ENCODE data around the gene MFF.

The MFF gene

DNA sequence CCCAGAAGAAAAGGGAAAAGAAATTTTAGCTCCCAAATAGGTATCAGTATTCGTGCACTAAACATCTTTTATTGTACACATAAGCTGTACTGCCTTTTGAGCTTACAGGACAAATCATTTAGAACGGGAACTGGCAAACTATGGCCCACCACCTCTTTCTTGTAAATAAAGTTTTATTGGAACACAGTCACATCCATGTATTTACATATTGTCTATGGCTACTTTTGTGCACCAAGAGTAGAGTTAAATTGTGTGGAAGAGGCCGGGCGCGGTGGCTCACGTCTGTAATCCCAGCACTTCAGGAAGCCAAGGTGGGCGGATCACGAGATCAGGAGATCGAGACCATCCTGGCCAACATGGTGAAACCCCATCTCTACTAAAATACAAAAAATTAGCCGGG, 48.3 kb downstream of the MFF start:
- Histone ChIP-seq H2AFZ (ENCODE audit: low read depth, low read length) (no peak overlapping the region), H3K4me2 (ENCODE audit: low read length) (no peak overlapping the region), H3K9ac (ENCODE audit: low read length) (no peak overlapping the region), H3K4me3 (ENCODE audit: low read length) (no peak overlapping the region), H3K79me2 (ENCODE audit: low read length) (no peaks in the 10 kb centered on the region), H3K9me3 (ENCODE audit: insufficient read depth, low read length) (no peaks in the 10 kb centered on the region), H3K27me3 (ENCODE audit: low read depth, low read length) (no peaks in the 10 kb centered on the region), H4K20me1 (ENCODE audit: insufficient read depth, low read length) (no peaks in the 10 kb centered on the region), H3K4me1 (ENCODE audit: low read length) (no peaks in the 10 kb centered on the region), H3K27ac (ENCODE audit: low read length) (no peak overlapping the region), H3K36me3 (replicated peaks; ENCODE audit: low read depth, low read length) (no peaks in the 10 kb centered on the region)
- TF ChIP-seq EZH2phosphoT487 (IDR thresholded peaks at IDR 0.05; ENCODE audit: low read depth) (no peak), CTCF (IDR thresholded peaks at IDR 0.05; ENCODE audit: low read depth, low read length) (no peak)

DNA sequence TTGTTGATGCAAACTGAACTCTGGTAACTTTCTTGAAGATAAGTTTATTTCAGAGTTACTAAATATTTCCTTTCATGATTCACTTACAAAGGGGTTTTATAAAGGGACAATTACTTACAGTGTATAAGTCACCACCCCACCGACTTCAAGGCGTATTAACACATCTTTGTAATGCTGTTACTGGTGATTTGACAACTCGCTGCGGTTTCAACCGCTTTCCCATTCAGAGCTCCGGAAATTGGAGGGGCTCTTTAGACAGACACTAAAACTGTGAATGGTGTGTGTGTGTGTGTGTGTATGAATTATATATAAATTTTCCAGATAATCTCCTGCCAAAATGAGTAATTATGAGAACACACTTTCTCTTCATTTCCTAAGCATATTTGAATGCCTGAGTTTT, 49.1 kb downstream of the MFF start:
- no peaks in the 10 kb centered on the region for H3K36me3 ChIP-seq (replicated peaks; ENCODE audit: low read depth, low read length)
- no peak overlapping the region for H3K27ac ChIP-seq (ENCODE audit: low read length)
- H3K9me3 ChIP-seq (ENCODE audit: insufficient read depth, low read length): no peaks in the 10 kb centered on the region
- H3K27me3 ChIP-seq (ENCODE audit: low read depth, low read length): no peaks in the 10 kb centered on the region
- H3K9ac ChIP-seq (ENCODE audit: low read length): no peak overlapping the region
- no peaks in the 10 kb centered on the region for H3K4me1 ChIP-seq (ENCODE audit: low read length)
- H3K4me2 ChIP-seq (ENCODE audit: low read length): no peak overlapping the region
- no peak overlapping the region for H2AFZ ChIP-seq (ENCODE audit: low read depth, low read length)
- H3K79me2 ChIP-seq (ENCODE audit: low read length): no peaks in the 10 kb centered on the region
- H3K4me3 ChIP-seq (ENCODE audit: low read length): no peak overlapping the region
- TF ChIP-seq CTCF (IDR thresholded peaks at IDR 0.05; ENCODE audit: low read depth, low read length): no peak
- no peak for TF ChIP-seq EZH2phosphoT487 (IDR thresholded peaks at IDR 0.05; ENCODE audit: low read depth)
- H4K20me1 ChIP-seq (ENCODE audit: insufficient read depth, low read length): no peaks in the 10 kb centered on the region

- no peak overlapping the region for H3K27ac ChIP-seq (ENCODE audit: low read length)
- no peak overlapping the region for H2AFZ ChIP-seq (ENCODE audit: low read depth, low read length)
- TF ChIP-seq EZH2phosphoT487 (IDR thresholded peaks at IDR 0.05; ENCODE audit: low read depth) (no peak), CTCF (IDR thresholded peaks at IDR 0.05; ENCODE audit: low read depth, low read length) (no peak)
Observed at GRCh38 chr2:227376656-227377396, 51.8 kb downstream of the MFF start.

DNA sequence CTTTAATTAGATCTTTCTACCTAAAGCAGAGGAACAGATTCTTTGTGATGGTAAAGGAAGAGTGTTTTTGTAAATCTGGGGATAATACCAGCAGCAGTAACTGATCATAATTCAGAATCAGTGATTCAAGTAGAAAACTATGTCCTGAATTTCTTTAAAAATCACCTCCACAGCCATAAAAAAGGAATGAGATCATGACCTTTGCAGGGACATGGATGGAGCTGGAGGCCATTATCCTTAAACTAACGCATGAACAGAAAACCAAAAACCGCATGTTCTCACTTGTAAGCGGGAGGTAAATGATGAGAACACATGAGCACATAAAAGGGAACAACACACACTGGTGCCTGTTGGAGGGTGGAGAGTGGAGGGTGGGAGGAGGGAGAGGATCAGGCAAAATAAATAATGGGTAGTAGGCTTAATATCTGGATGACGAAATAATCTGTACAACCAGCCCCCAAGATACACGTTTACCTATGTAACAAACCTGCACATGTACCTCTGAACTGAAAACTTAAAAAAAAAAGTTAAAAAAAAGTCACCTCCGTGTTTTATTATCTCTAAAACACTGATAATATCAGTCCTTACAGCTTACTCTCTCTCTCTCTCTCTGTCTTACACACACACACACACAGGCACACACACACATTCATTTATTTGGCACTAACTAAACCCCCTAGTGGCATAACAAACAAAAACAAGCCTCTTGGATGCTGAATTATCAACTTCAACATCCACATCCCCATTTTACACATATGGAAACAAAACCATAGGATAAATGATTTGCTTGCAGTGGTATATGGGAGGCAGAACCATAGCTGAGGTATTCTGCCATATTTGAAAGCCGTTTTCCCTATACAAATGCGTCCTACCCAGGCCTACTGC, 52.7 kb downstream of the MFF start:
- Histone ChIP-seq H3K4me1 (ENCODE audit: low read length) (no peaks in the 10 kb centered on the region), H3K9me3 (ENCODE audit: insufficient read depth, low read length) (no peaks in the 10 kb centered on the region), H3K36me3 (replicated peaks; ENCODE audit: low read depth, low read length) (no peaks in the 10 kb centered on the region), H3K27ac (ENCODE audit: low read length) (no peak overlapping the region), H3K79me2 (ENCODE audit: low read length) (no peaks in the 10 kb centered on the region), H3K4me3 (ENCODE audit: low read length) (no peak overlapping the region), H3K27me3 (ENCODE audit: low read depth, low read length) (no peaks in the 10 kb centered on the region), H3K4me2 (ENCODE audit: low read length) (no peak overlapping the region), H2AFZ (ENCODE audit: low read depth, low read length) (no peak overlapping the region), H3K9ac (ENCODE audit: low read length) (no peak overlapping the region), H4K20me1 (ENCODE audit: insufficient read depth, low read length) (no peaks in the 10 kb centered on the region)
- TF ChIP-seq EZH2phosphoT487 (IDR thresholded peaks at IDR 0.05; ENCODE audit: low read depth): no peak
- no peak for TF ChIP-seq CTCF (IDR thresholded peaks at IDR 0.05; ENCODE audit: low read depth, low read length)

More at GRCh38 chr2:227376656-227377396, 51.8 kb downstream of the MFF start:
- Histone ChIP-seq H3K36me3 (replicated peaks; ENCODE audit: low read depth, low read length) (no peaks in the 10 kb centered on the region), H3K9me3 (ENCODE audit: insufficient read depth, low read length) (no peaks in the 10 kb centered on the region), H3K27me3 (ENCODE audit: low read depth, low read length) (no peaks in the 10 kb centered on the region), H3K9ac (ENCODE audit: low read length) (no peak overlapping the region), H3K79me2 (ENCODE audit: low read length) (no peaks in the 10 kb centered on the region), H3K4me1 (ENCODE audit: low read length) (no peaks in the 10 kb centered on the region), H3K4me2 (ENCODE audit: low read length) (no peak overlapping the region), H4K20me1 (ENCODE audit: insufficient read depth, low read length) (no peaks in the 10 kb centered on the region), H3K4me3 (ENCODE audit: low read length) (no peak overlapping the region)

Data from OCI-LY3 (cell line).